IPS-18c (cell line): Measurements from ENCODE around the gene ADGRA1.
"Not testable (repeated sequence)": the region's sequence is repeated elsewhere in the genome, so short reads cannot be mapped to it uniquely, and the experiment has no call there.

Experiments
- H3K4me3 ChIP-seq: 2 replicates; pipeline ENCODE4 v1.7.0; 2013; ENCODE audit warnings: low read depth, mild to moderate bottlenecking, low read length, moderate library complexity; ENCODE audit not compliant: insufficient read depth
- H3K9me3 ChIP-seq: one replicate; pipeline ENCODE4 v1.6.1; 2013; ENCODE audit warnings: mild to moderate bottlenecking, low read length, moderate library complexity; ENCODE audit not compliant: control insufficient read depth, insufficient read depth

The ADGRA1 gene

GRCh38 chr10:133100706-133101415, 13.1 kb downstream of the ADGRA1 start:
- Histone ChIP-seq H3K9me3 (peaks cover 2% of the 10 kb centered on the region), H3K4me3 (no peak overlapping the region)

- Histone ChIP-seq H3K9me3 (peaks cover 2% of the 10 kb centered on the region), H3K4me3 (no peak overlapping the region)
These were observed 13.7 kb downstream of the ADGRA1 start for GRCh38 chr10:133101416-133101810.

GRCh38 chr10:133102415-133103095, 14.8 kb downstream of the ADGRA1 start:
- H3K9me3 ChIP-seq = peaks cover 2% of the 10 kb centered on the region
- H3K4me3 ChIP-seq = no peak overlapping the region

GRCh38 chr10:133103311-133103910, 15.7 kb downstream of the ADGRA1 start:
- Histone ChIP-seq H3K4me3 (no peak overlapping the region), H3K9me3 (peaks cover 2% of the 10 kb centered on the region)

GRCh38 chr10:133104068-133104962, 16.6 kb downstream of the ADGRA1 start:
- no peak overlapping the region for H3K4me3 ChIP-seq
- peaks cover 4% of the 10 kb centered on the region for H3K9me3 ChIP-seq

GRCh38 chr10:133104963-133105640, 17.4 kb downstream of the ADGRA1 start:
- Histone ChIP-seq H3K9me3 (peaks cover 4% of the 10 kb centered on the region), H3K4me3 (no peak overlapping the region)

- H3K9me3 ChIP-seq = peaks cover 4% of the 10 kb centered on the region
- H3K4me3 ChIP-seq = no peak overlapping the region
These were observed 18.1 kb downstream of the ADGRA1 start for GRCh38 chr10:133105686-133106390.

- Histone ChIP-seq H3K9me3 (peaks cover 2% of the 10 kb centered on the region), H3K4me3 (no peak overlapping the region)
These were observed 18.8 kb downstream of the ADGRA1 start for GRCh38 chr10:133106516-133106915.

- Histone ChIP-seq H3K4me3 (no peak overlapping the region), H3K9me3 (peaks cover 2% of the 10 kb centered on the region)
These were observed 19.7 kb downstream of the ADGRA1 start for GRCh38 chr10:133107442-133107841.

GRCh38 chr10:133109711-133110110, 22.0 kb downstream of the ADGRA1 start:
- no peak overlapping the region for H3K4me3 ChIP-seq

GRCh38 chr10:133110133-133110532, 22.4 kb downstream of the ADGRA1 start:
- Histone ChIP-seq H3K4me3 (no peak overlapping the region), H3K9me3 (peaks cover 2% of the 10 kb centered on the region)

More at GRCh38 chr10:133109711-133110110, 22.0 kb downstream of the ADGRA1 start:
- peaks cover 2% of the 10 kb centered on the region for H3K9me3 ChIP-seq

- H3K9me3 ChIP-seq = peaks cover 2% of the 10 kb centered on the region
These were observed 23.0 kb downstream of the ADGRA1 start for GRCh38 chr10:133110609-133111275.

GRCh38 chr10:133111640-133112039, 23.9 kb downstream of the ADGRA1 start:
- not testable (repeated sequence) for H3K9me3 ChIP-seq, H3K4me3 ChIP-seq

More at GRCh38 chr10:133110609-133111275, 23.0 kb downstream of the ADGRA1 start:
- no peak overlapping the region for H3K4me3 ChIP-seq

- Histone ChIP-seq H3K4me3 (no peak overlapping the region), H3K9me3 (peaks cover 5% of the 10 kb centered on the region)
These were observed 25.6 kb downstream of the ADGRA1 start for GRCh38 chr10:133113146-133113830.

- H3K9me3 ChIP-seq = peaks cover 5% of the 10 kb centered on the region
These were observed 26.1 kb downstream of the ADGRA1 start for GRCh38 chr10:133113847-133114246.

More at GRCh38 chr10:133113847-133114246, 26.1 kb downstream of the ADGRA1 start:
- no peak overlapping the region for H3K4me3 ChIP-seq
